ENCODE data around the gene SLC39A11.
"Not testable (repeated sequence)": the region's sequence is repeated elsewhere in the genome, so short reads cannot be mapped to it uniquely, and the experiment has no call there.

Gene SLC39A11

GRCh38 chr17:72733619-72734282 lies 358.7 kb downstream of the SLC39A11 start:
- DNase-seq: no peak

- no peak for DNase-seq
Measured at GRCh38 chr17:72732893-72733618, 359.4 kb downstream of the SLC39A11 start.

GRCh38 chr17:72730077-72730476 lies 362.4 kb downstream of the SLC39A11 start:
- no peak for DNase-seq

- peak; percentile 45 for DNase-seq
Measured at GRCh38 chr17:72726936-72727335, 365.6 kb downstream of the SLC39A11 start.

GRCh38 chr17:72725433-72726068 lies 366.9 kb downstream of the SLC39A11 start:
- DNase-seq: peak; percentile 47

- DNase-seq: no peak
Measured at GRCh38 chr17:72724267-72724666, 368.2 kb downstream of the SLC39A11 start.

GRCh38 chr17:72723711-72724110 lies 368.8 kb downstream of the SLC39A11 start:
- DNase-seq: no peak

GRCh38 chr17:72720494-72720825 lies 372.0 kb downstream of the SLC39A11 start:
- DNase-seq: no peak

GRCh38 chr17:72719578-72720493 lies 372.7 kb downstream of the SLC39A11 start:
- DNase-seq: peak; percentile 45

- DNase-seq: no peak
Measured at GRCh38 chr17:72719206-72719577, 373.3 kb downstream of the SLC39A11 start.

- no peak for DNase-seq
Measured at GRCh38 chr17:72717676-72718075, 374.8 kb downstream of the SLC39A11 start.

GRCh38 chr17:72717276-72717675 lies 375.2 kb downstream of the SLC39A11 start:
- DNase-seq: no peak

- DNase-seq: no peak
Measured at GRCh38 chr17:72715906-72716572, 376.4 kb downstream of the SLC39A11 start.

- no peak for DNase-seq
Measured at GRCh38 chr17:72714357-72714966, 378.0 kb downstream of the SLC39A11 start.

- no peak for DNase-seq
Measured at GRCh38 chr17:72713701-72714100, 378.8 kb downstream of the SLC39A11 start.

GRCh38 chr17:72711521-72712310 lies 380.8 kb downstream of the SLC39A11 start:
- DNase-seq: no peak

GRCh38 chr17:72710834-72711233 lies 381.7 kb downstream of the SLC39A11 start:
- DNase-seq: no peak

GRCh38 chr17:72710202-72710601 lies 382.3 kb downstream of the SLC39A11 start:
- no peak for DNase-seq

- DNase-seq: not testable (repeated sequence)
Measured at GRCh38 chr17:72708682-72709081, 383.8 kb downstream of the SLC39A11 start.

GRCh38 chr17:72707881-72708280 lies 384.6 kb downstream of the SLC39A11 start:
- no peak for DNase-seq

- DNase-seq: no peak
Measured at GRCh38 chr17:72706396-72706981, 386.0 kb downstream of the SLC39A11 start.
